Activated T-helper 2 cell treated with anti-CD3 and anti-CD28 coated beads, Interferon-gamma antibody, Interleukin-2, Interleukin-4, amounts not matched to agents 10 μg/mL and 5 μg/mL and 100 μg/mL, durations not matched to agents 14 hours and 24 hours and 36 hours (primary cell): ENCODE results near the gene ATF6B. TPM values are rescaled to one million over a fixed set of nuclear protein-coding genes. Genes with fewer than 3 reads are reported as not detected.
"Not testable (repeated sequence)": the region's sequence is repeated elsewhere in the genome, so short reads cannot be mapped to it uniquely, and the experiment has no call there.

Experiments
- DNase-seq: peaks from one replicate; pipeline ENCODE4 v3.0.0; 2021; ENCODE audit warnings: low spot score
- H3K27ac Mint-ChIP-seq: one replicate; pipeline ENCODE4 v1.8.0; 2021; ENCODE audit warnings: mixed read lengths
- H3K27me3 Mint-ChIP-seq: one replicate; pipeline ENCODE4 v1.8.0; 2021; ENCODE audit warnings: low read depth, mixed read lengths
- H3K36me3 Mint-ChIP-seq: one replicate; pipeline ENCODE4 v1.8.0; 2021; ENCODE audit warnings: low read depth, mixed read lengths
- H3K4me1 Mint-ChIP-seq: one replicate; pipeline ENCODE4 v1.8.0; 2021; ENCODE audit warnings: low read depth, mixed read lengths
- H3K4me3 Mint-ChIP-seq: one replicate; pipeline ENCODE4 v1.8.0; 2021; ENCODE audit warnings: low read depth, mild to moderate bottlenecking, moderate library complexity, mixed read lengths
- H3K9me3 Mint-ChIP-seq: one replicate; pipeline ENCODE4 v1.8.0; 2021; ENCODE audit warnings: mixed read lengths
- intact Hi-C: fragments of 100-400 bp; cut with micrococcal nuclease; formaldehyde crosslinking; loops from one replicate; pipeline ENCODE4 v1.15.1; 2023
- total RNA-seq: library from RNA; stranded (reverse); gene quantifications from 2 replicates; pipeline ENCODE4 v1.2.3, GENCODE V29; 2022

Gene ATF6B
- total RNA-seq, 1 donor from 2014 or later: 91.2 TPM

GRCh38 chr6:32151863-32152768, 24.1 kb upstream of the ATF6B start, which contains the start of gene PRRT1:
Gene PRRT1, minus strand, starts transcription at chr6:32151939. Its CDS starts 112 bp downstream, at chr6:32151827.
- H3K4me1 Mint-ChIP-seq: peaks cover 26% of the 10 kb centered on the region
- intact Hi-C loops: loop anchor here (5.0 kb wide), 1 partner anchor 35 kb away; no protein-coding TSS in a partner anchor
- H3K27ac Mint-ChIP-seq: no peak within 1 kb of the TSS
- H3K4me3 Mint-ChIP-seq: peak within 1 kb of the TSS; percentile 28
- peaks cover 44% of the 10 kb centered on the region for H3K27me3 Mint-ChIP-seq
- H3K36me3 Mint-ChIP-seq: no peaks in the 10 kb centered on the region
- no peak for DNase-seq
- H3K9me3 Mint-ChIP-seq: no peaks in the 10 kb centered on the region

- Mint-ChIP-seq H3K4me1 (peaks cover 26% of the 10 kb centered on the region), H3K4me3 (no peak overlapping the region), H3K36me3 (no peaks in the 10 kb centered on the region), H3K27ac (no peak overlapping the region), H3K27me3 (peaks cover 52% of the 10 kb centered on the region), H3K9me3 (no peaks in the 10 kb centered on the region)
- DNase-seq: no peak
- intact Hi-C loops: loop anchor here (5.0 kb wide), 1 partner anchor 34 kb away; no protein-coding TSS in a partner anchor
Measured at GRCh38 chr6:32151181-32151862, 23.3 kb upstream of the ATF6B start.

- no peak for DNase-seq
- H3K4me3 Mint-ChIP-seq: no peak overlapping the region
- H3K4me1 Mint-ChIP-seq: peaks cover 22% of the 10 kb centered on the region
- no peaks in the 10 kb centered on the region for H3K9me3 Mint-ChIP-seq
- peaks cover 58% of the 10 kb centered on the region for H3K27me3 Mint-ChIP-seq
- no peaks in the 10 kb centered on the region for H3K36me3 Mint-ChIP-seq
- intact Hi-C loops: loop anchor here (5.0 kb wide), 1 partner anchor 33 kb away; no protein-coding TSS in a partner anchor
- no peak overlapping the region for H3K27ac Mint-ChIP-seq
Measured at GRCh38 chr6:32149932-32150870, 22.2 kb upstream of the ATF6B start.

- no peaks in the 10 kb centered on the region for H3K36me3 Mint-ChIP-seq
- no peak overlapping the region for H3K27ac Mint-ChIP-seq
- H3K4me3 Mint-ChIP-seq: peak overlapping the region; percentile 78
- peaks cover 18% of the 10 kb centered on the region for H3K4me1 Mint-ChIP-seq
- intact Hi-C loops: no loop called here
- DNase-seq: no peak
- no peaks in the 10 kb centered on the region for H3K9me3 Mint-ChIP-seq
- peaks cover 59% of the 10 kb centered on the region for H3K27me3 Mint-ChIP-seq
Measured at GRCh38 chr6:32149092-32149755, 21.2 kb upstream of the ATF6B start.

- H3K4me3 Mint-ChIP-seq: peak overlapping the region; percentile 78
- no peaks in the 10 kb centered on the region for H3K36me3 Mint-ChIP-seq
- H3K27me3 Mint-ChIP-seq: peaks cover 59% of the 10 kb centered on the region
- H3K9me3 Mint-ChIP-seq: no peaks in the 10 kb centered on the region
- H3K4me1 Mint-ChIP-seq: peaks cover 18% of the 10 kb centered on the region
- intact Hi-C loops: no loop called here
- DNase-seq: peak; percentile 60
- H3K27ac Mint-ChIP-seq: no peak overlapping the region
Measured at GRCh38 chr6:32148289-32149091, 20.4 kb upstream of the ATF6B start.

- no peak for DNase-seq
- H3K9me3 Mint-ChIP-seq: no peaks in the 10 kb centered on the region
- intact Hi-C loops: no loop called here
- no peak overlapping the region for H3K27ac Mint-ChIP-seq
- H3K4me3 Mint-ChIP-seq: no peak overlapping the region
- H3K36me3 Mint-ChIP-seq: no peaks in the 10 kb centered on the region
- H3K27me3 Mint-ChIP-seq: peaks cover 51% of the 10 kb centered on the region
- peaks cover 13% of the 10 kb centered on the region for H3K4me1 Mint-ChIP-seq
Measured at GRCh38 chr6:32147401-32148132, 19.5 kb upstream of the ATF6B start.

GRCh38 chr6:32146687-32147086, 18.6 kb upstream of the ATF6B start:
- Mint-ChIP-seq H3K4me3 (no peak overlapping the region), H3K27me3 (peaks cover 47% of the 10 kb centered on the region)
- intact Hi-C loops: no loop called here

GRCh38 chr6:32146287-32146686, 18.2 kb upstream of the ATF6B start:
- H3K27ac Mint-ChIP-seq: no peak overlapping the region
- H3K27me3 Mint-ChIP-seq: peaks cover 48% of the 10 kb centered on the region
- no peak overlapping the region for H3K4me3 Mint-ChIP-seq
- H3K36me3 Mint-ChIP-seq: no peaks in the 10 kb centered on the region
- no peak for DNase-seq
- H3K9me3 Mint-ChIP-seq: no peaks in the 10 kb centered on the region
- intact Hi-C loops: no loop called here
- peaks cover 13% of the 10 kb centered on the region for H3K4me1 Mint-ChIP-seq

More at GRCh38 chr6:32146687-32147086, 18.6 kb upstream of the ATF6B start:
- peaks cover 13% of the 10 kb centered on the region for H3K4me1 Mint-ChIP-seq
- no peaks in the 10 kb centered on the region for H3K9me3 Mint-ChIP-seq
- no peaks in the 10 kb centered on the region for H3K36me3 Mint-ChIP-seq
- no peak overlapping the region for H3K27ac Mint-ChIP-seq
- DNase-seq: no peak

GRCh38 chr6:32144238-32144637, 16.2 kb upstream of the ATF6B start:
- H3K27ac Mint-ChIP-seq, H3K9me3 Mint-ChIP-seq, H3K4me3 Mint-ChIP-seq, H3K36me3 Mint-ChIP-seq, DNase-seq, intact Hi-C loops: not testable (repeated sequence)
- H3K4me1 Mint-ChIP-seq: peaks cover 10% of the 10 kb centered on the region
- H3K27me3 Mint-ChIP-seq: peaks cover 40% of the 10 kb centered on the region

GRCh38 chr6:32140420-32141046, 12.5 kb upstream of the ATF6B start:
- no peaks in the 10 kb centered on the region for H3K4me1 Mint-ChIP-seq
- intact Hi-C loops: no loop called here
- no peak overlapping the region for H3K4me3 Mint-ChIP-seq
- no peaks in the 10 kb centered on the region for H3K36me3 Mint-ChIP-seq
- peaks cover 10% of the 10 kb centered on the region for H3K27me3 Mint-ChIP-seq
- no peak overlapping the region for H3K27ac Mint-ChIP-seq
- no peaks in the 10 kb centered on the region for H3K9me3 Mint-ChIP-seq
- no peak for DNase-seq
